B cell (primary cell): ENCODE data around the gene CYP27B1.
"Not testable (repeated sequence)": the region's sequence is repeated elsewhere in the genome, so short reads cannot be mapped to it uniquely, and the experiment has no call there.

ENCODE experiments used
- CTCF ChIP-seq: fragments of 200-600 bp; IDR thresholded peaks from one replicate; pipeline ENCODE4 v1.8.0; 2022; ENCODE audit warnings: antibody characterized with exemption, mild to moderate bottlenecking
- EZH2 ChIP-seq: IDR thresholded peaks from 2 replicates; pipeline ENCODE4 v1.6.1; 2012; ENCODE audit warnings: borderline replicate concordance, low read depth, mild to moderate bottlenecking, moderate library complexity, low read length; ENCODE audit not compliant: insufficient read depth, poor library complexity, severe bottlenecking

GRCh38 chr12:57774634-57775033 is 7.8 kb upstream of the CYP27B1 start:
- TF ChIP-seq CTCF, EZH2: not testable (repeated sequence)
